ENCODE results near the gene NELFB. TPM values are rescaled to one million over a fixed set of nuclear protein-coding genes. Genes with fewer than 3 reads are reported as not detected.

NELFB gene
- total and polyA plus RNA-seq, 9 of the 15 experiments (the other 6 are each of a cell fraction or from before 2014, with no cell fraction given) = 0.24 to 84.0 (median 29.7) TPM

DNA sequence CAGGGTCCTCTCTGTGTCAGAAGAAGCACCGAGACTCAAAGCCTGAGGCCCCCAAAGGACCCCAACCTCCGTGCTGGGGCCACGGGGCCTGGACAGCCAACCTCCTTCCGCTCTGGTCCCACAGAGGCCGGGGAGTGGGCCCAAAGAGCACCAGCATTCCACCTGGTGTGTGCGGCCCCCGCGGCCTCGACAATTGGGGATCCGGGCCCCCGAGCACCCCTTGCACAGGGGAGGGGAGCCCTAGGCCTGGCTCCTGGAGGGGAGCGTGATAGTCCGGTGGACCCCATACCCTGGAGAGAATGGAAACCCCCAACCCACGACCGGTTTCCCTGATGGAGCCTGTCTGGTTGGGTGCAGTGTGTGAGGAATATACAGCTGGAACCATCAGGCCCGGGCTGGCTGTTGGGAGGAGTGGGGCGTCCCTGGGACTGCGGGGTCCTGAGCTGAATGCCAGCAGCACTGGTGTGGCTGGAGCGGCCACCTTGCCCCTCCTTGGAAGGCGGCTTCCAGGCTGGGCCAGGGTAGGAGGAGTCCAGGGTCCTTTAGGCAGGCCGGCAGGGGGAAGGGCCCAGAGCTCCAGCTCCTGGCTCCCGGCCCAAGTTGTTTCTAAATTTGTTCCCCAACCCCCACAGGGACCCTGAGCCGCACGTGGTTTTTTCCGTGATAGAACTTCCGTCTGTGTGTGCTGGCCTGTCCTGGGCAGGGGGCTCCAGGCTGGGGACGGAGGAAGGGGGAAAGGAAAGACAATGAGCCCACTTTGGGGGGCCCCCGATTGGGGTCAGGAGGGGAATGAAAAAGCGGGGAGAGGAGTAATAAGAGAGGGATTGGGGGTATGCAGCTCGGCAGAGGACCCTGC is 21.6 kb downstream of the NELFB start (continued):
- TF ChIP-seq TAF7 (tag; IDR thresholded peaks at IDR 0.05) (0 out of 2 replicates have a peak, but pooled peaks have one; percentile 29), ZNF696 (CRISPR knock-in tag; conservative IDR thresholded peaks at IDR 0.05) (no peak), ZFP30 (CRISPR knock-in tag; IDR thresholded peaks at IDR 0.05; ENCODE audit: borderline replicate concordance) (no peak), GATAD2A (IDR thresholded peaks at IDR 0.05) (0 out of 2 replicates have a peak, but pooled peaks have one; percentile 86), ZBTB7A (IDR thresholded peaks at IDR 0.05; ENCODE audit: borderline replicate concordance, control insufficient read depth, low read depth, low read length) (peak; percentile 89), NFE2L1 (tag; IDR thresholded peaks at IDR 0.05; ENCODE audit: borderline replicate concordance, low read depth) (no peak), KAT8 (IDR thresholded peaks at IDR 0.05; ENCODE audit: low read depth) (no peak), ZNF140 (CRISPR knock-in tag; IDR thresholded peaks at IDR 0.05) (no peak), RUNX1 (IDR thresholded peaks at IDR 0.05; ENCODE audit: low read depth) (no peak), HNRNPK (IDR thresholded peaks at IDR 0.05; ENCODE audit: low read depth, low read length, poor library complexity, severe bottlenecking) (no peak), XRCC3 (IDR thresholded peaks at IDR 0.05) (no peak)
- TF ChIP-seq, protein P1, sequence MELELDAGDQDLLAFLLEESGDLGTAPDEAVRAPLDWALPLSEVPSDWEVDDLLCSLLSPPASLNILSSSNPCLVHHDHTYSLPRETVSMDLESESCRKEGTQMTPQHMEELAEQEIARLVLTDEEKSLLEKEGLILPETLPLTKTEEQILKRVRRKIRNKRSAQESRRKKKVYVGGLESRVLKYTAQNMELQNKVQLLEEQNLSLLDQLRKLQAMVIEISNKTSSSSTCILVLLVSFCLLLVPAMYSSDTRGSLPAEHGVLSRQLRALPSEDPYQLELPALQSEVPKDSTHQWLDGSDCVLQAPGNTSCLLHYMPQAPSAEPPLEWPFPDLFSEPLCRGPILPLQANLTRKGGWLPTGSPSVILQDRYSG (tag; conservative IDR thresholded peaks at IDR 0.05; ENCODE audit: low read depth) = no peak
- TF ChIP-seq, protein P2, sequence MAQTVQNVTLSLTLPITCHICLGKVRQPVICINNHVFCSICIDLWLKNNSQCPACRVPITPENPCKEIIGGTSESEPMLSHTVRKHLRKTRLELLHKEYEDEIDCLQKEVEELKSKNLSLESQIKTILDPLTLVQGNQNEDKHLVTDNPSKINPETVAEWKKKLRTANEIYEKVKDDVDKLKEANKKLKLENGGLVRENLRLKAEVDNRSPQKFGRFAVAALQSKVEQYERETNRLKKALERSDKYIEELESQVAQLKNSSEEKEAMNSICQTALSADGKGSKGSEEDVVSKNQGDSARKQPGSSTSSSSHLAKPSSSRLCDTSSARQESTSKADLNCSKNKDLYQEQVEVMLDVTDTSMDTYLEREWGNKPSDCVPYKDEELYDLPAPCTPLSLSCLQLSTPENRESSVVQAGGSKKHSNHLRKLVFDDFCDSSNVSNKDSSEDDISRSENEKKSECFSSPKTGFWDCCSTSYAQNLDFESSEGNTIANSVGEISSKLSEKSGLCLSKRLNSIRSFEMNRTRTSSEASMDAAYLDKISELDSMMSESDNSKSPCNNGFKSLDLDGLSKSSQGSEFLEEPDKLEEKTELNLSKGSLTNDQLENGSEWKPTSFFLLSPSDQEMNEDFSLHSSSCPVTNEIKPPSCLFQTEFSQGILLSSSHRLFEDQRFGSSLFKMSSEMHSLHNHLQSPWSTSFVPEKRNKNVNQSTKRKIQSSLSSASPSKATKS (CRISPR knock-in tag; IDR thresholded peaks at IDR 0.05) = no peak
- TF ChIP-seq, protein P3, sequence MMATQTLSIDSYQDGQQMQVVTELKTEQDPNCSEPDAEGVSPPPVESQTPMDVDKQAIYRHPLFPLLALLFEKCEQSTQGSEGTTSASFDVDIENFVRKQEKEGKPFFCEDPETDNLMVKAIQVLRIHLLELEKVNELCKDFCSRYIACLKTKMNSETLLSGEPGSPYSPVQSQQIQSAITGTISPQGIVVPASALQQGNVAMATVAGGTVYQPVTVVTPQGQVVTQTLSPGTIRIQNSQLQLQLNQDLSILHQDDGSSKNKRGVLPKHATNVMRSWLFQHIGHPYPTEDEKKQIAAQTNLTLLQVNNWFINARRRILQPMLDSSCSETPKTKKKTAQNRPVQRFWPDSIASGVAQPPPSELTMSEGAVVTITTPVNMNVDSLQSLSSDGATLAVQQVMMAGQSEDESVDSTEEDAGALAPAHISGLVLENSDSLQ (IDR thresholded peaks at IDR 0.05) = no peak
- TF ChIP-seq, protein P4, sequence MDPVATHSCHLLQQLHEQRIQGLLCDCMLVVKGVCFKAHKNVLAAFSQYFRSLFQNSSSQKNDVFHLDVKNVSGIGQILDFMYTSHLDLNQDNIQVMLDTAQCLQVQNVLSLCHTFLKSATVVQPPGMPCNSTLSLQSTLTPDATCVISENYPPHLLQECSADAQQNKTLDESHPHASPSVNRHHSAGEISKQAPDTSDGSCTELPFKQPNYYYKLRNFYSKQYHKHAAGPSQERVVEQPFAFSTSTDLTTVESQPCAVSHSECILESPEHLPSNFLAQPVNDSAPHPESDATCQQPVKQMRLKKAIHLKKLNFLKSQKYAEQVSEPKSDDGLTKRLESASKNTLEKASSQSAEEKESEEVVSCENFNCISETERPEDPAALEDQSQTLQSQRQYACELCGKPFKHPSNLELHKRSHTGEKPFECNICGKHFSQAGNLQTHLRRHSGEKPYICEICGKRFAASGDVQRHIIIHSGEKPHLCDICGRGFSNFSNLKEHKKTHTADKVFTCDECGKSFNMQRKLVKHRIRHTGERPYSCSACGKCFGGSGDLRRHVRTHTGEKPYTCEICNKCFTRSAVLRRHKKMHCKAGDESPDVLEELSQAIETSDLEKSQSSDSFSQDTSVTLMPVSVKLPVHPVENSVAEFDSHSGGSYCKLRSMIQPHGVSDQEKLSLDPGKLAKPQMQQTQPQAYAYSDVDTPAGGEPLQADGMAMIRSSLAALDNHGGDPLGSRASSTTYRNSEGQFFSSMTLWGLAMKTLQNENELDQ (CRISPR knock-in tag; IDR thresholded peaks at IDR 0.05; ENCODE audit: borderline replicate concordance) = no peak
